Transverse colon (tissue), 4 donors: Measurements from ENCODE around the gene WDR6. TPM values are rescaled to one million over a fixed set of nuclear protein-coding genes. Genes with fewer than 3 reads are reported as not detected.

Experiments
- DNase-seq: peaks from one replicate; pipeline ENCODE4 v3.0.0-alpha.2; 2019
- H3K27ac ChIP-seq, 4 donors: fragments of 200-600 bp; sonication (generic); 2 replicates each; pipeline ENCODE4 v1.5.1; 2016 to 2018; ENCODE audit warnings: inconsistent platforms in 4 of 4
- H3K27me3 ChIP-seq: fragments of 200-600 bp; sonication (generic); 2 replicates; pipeline ENCODE4 v1.5.1; 2017; ENCODE audit warnings: inconsistent platforms
- H3K36me3 ChIP-seq, 4 donors: fragments of 200-600 bp; sonication (generic); 2 replicates each; pipeline ENCODE4 v1.5.1; 2017 to 2019; ENCODE audit warnings: inconsistent platforms in 4 of 4
- H3K4me1 ChIP-seq, 4 donors: fragments of 200-600 bp; sonication (generic); 2 replicates each; pipeline ENCODE4 v1.5.1; 2017 to 2020; ENCODE audit warnings: inconsistent platforms in 4 of 4
- H3K4me3 ChIP-seq, 4 donors: fragments of 200-600 bp; sonication (generic); 1 replicate in 1 of 4; 2 replicates in 3 of 4; pipeline versions ENCODE4 v1.5.1 to v1.6.1; 2017 to 2019; ENCODE audit warnings: inconsistent platforms in 4 of 4
- H3K9me3 ChIP-seq, 2 donors: fragments of 200-600 bp; sonication (generic); 2 replicates each; pipeline ENCODE4 v1.5.1; 2017 to 2019; ENCODE audit warnings: inconsistent platforms in 2 of 2
- CTCF ChIP-seq, 5 experiments: fragments of 200-600 bp in 3 of 5; fragments of 450-650 bp in 2 of 5; sonication (generic) in 3 of 5; IDR thresholded peaks; 1 replicate in 2 of 5; 2 replicates in 3 of 5; pipeline ENCODE4 v1.5.1; 2016 to 2017; ENCODE audit warnings: antibody characterized with exemption in 5 of 5, inconsistent platforms in 3 of 5, mild to moderate bottlenecking in 2 of 5, moderate library complexity in 1 of 5
- EP300 ChIP-seq: sonication (generic); formaldehyde crosslinking; IDR thresholded peaks from one replicate; pipeline ENCODE4 v1.6.1; 2017; ENCODE audit warnings: antibody characterized with exemption, low read depth
- POLR2A ChIP-seq: fragments of 450-650 bp; IDR thresholded peaks from one replicate; pipeline ENCODE4 v1.6.1; 2016; ENCODE audit warnings: antibody characterized with exemption, mild to moderate bottlenecking, moderate library complexity
- POLR2AphosphoS5 ChIP-seq, 3 donors: sonication (generic); formaldehyde crosslinking; IDR thresholded peaks; one replicate each; pipeline ENCODE4 v1.6.1; 2016; ENCODE audit warnings: antibody characterized with exemption in 3 of 3
- WGBS, 2 donors: methylation state at CpG; one replicate each; pipeline ENCODE4 v1.1.5; 2018; ENCODE audit warnings: low coverage in 1 of 2; 5-methylcytosine and 5-hydroxymethylcytosine counted together
- in situ Hi-C, 4 donors: fragments of 200-750 bp; cut with MboI; loops; one replicate each; pipeline versions ENCODE4 v1.15.0 to v1.15.1; 2017; ENCODE audit warnings: low sequenced_read_pairs in 3 of 4, low pct_ligation_motif_present in 1 of 4, low pct_unique_long_range_greater_than_20kb in 1 of 4
- intact Hi-C: fragments of 100-400 bp; cut with DNase I; formaldehyde crosslinking; loops from one replicate; pipeline ENCODE4 v1.15.1; 2023; ENCODE audit warnings: low total_unique reads
- total RNA-seq, 4 donors: library from RNA; depleted of rRNA; stranded (reverse); fragments of >200 nt; gene quantifications; one replicate each; pipeline ENCODE4 v1.1.0, GENCODE V29; 2016

WDR6 gene
- total RNA-seq, 4 donors from 2014 or later = 76.0 to 162 (median 146) TPM

DNA sequence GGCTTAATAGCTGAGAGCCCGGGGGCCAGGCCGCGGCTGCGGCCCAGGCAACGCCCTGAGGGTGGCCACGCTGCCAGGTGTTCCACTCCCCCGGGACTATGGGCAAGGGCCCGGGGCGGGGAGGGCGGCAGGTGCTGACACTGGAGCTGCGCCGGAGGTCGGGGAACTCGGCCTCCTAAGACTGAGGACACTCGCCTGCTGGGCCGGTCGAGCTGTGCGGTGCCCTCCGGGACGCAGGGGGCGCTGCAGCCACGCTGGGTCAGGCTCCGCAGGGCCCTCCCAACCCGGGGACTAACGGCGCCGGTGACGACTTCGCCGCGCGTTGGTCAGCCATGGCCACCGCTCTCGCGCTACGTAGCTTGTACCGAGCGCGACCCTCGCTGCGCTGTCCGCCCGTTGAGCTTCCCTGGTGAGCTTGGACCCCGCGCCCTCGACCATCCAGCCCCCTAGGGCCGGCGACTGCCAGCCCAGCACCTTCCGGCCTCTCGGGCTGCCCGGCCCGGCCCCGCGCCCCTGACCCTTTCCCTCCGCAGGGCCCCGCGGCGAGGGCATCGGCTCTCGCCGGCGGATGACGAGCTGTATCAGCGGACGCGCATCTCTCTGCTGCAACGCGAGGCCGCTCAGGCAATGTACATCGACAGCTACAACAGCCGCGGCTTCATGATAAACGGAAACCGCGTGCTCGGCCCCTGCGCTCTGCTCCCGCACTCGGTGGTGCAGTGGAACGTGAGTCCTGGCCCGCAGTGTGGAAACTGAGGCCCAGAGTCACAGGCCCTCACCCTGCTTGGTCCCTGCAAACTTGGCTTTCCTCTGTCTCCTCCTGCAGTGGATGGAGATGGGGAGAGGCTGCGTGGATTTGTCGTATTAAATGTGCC, 14.9 kb downstream of the WDR6 start, which contains the start of gene NDUFAF3:
NDUFAF3 (plus strand) TSS at position 309 of the 875 bp plus-strand sequence; CDS start at position 333, 24 bp downstream.
- DNase-seq = peak; percentile 95
- Histone ChIP-seq H3K4me1 (peaks cover 19 to 49% (median 36%) of the 10 kb centered on the region in 4 donors), H3K4me3 (peak within 1 kb of the TSS; percentile 70 to 93 (median 82)), H3K27ac (peak within 1 kb of the TSS; percentile 99 to 100 (median 100)), H3K36me3 (peaks cover 0 to 23% (median 0%) of the 10 kb centered on the region in 4 donors), H3K9me3 (no peaks in the 10 kb centered on the region), H3K27me3 (no peaks in the 10 kb centered on the region)
- TF ChIP-seq POLR2AphosphoS5 (IDR thresholded peaks at IDR 0.05) (peak; percentile 90 to 98 (median 93)), CTCF (IDR thresholded peaks at IDR 0.05) (peak; percentile 95 to 100 (median 97)), EP300 (no peak), POLR2A (peak; percentile 79)
- in situ Hi-C loops (no loop called here), intact Hi-C loops (no loop called here)
- 0 to 1% methylated on average over 1 to 65 of the region's 83 CpGs for WGBS, 2 donors

- Histone ChIP-seq H3K27ac (peak overlapping the region; percentile 99 to 100 (median 100)), H3K36me3 (peaks cover 0 to 23% (median 0%) of the 10 kb centered on the region in 4 donors), H3K27me3 (no peaks in the 10 kb centered on the region), H3K4me1 (peaks cover 13 to 43% (median 30%) of the 10 kb centered on the region in 4 donors), H3K9me3 (no peaks in the 10 kb centered on the region), H3K4me3 (peak overlapping the region; percentile 70 to 93 (median 82))
- intact Hi-C loops = no loop called here
- in situ Hi-C loops = no loop called here
- 0 to 16% methylated on average over 1 to 12 of the region's 12 CpGs for WGBS, 2 donors
- DNase-seq = no peak
- no peak for TF ChIP-seq EP300
- no peak for TF ChIP-seq CTCF (IDR thresholded peaks at IDR 0.05)
- TF ChIP-seq POLR2AphosphoS5 (IDR thresholded peaks at IDR 0.05) = no peak
- TF ChIP-seq POLR2A = no peak
Observed at GRCh38 chr3:49022688-49023171, 15.5 kb downstream of the WDR6 start.

GRCh38 chr3:49023775-49024174, 16.6 kb downstream of the WDR6 start:
- 81% methylated on average over 4 of the region's 4 CpGs; no CpG with 5 or more reads in 1 of the 2 donors for WGBS, 2 donors

More at GRCh38 chr3:49023775-49024174, 16.6 kb downstream of the WDR6 start:
- no peak for DNase-seq
- Histone ChIP-seq H3K36me3 (peaks cover 0 to 23% (median 0%) of the 10 kb centered on the region in 4 donors), H3K9me3 (no peaks in the 10 kb centered on the region), H3K4me1 (peaks cover 19 to 45% (median 37%) of the 10 kb centered on the region in 4 donors), H3K27ac (no peak overlapping the region), H3K27me3 (no peaks in the 10 kb centered on the region), H3K4me3 (no peak overlapping the region)
- intact Hi-C loops = no loop called here
- in situ Hi-C loops = no loop called here
- no peak for TF ChIP-seq CTCF (IDR thresholded peaks at IDR 0.05)
- no peak for TF ChIP-seq POLR2AphosphoS5 (IDR thresholded peaks at IDR 0.05)
- TF ChIP-seq POLR2A = no peak
- no peak for TF ChIP-seq EP300
